Ectodermal cell (in vitro differentiated cells): Measurements from ENCODE around the gene SBK2.
"Not testable (repeated sequence)": the region's sequence is repeated elsewhere in the genome, so short reads cannot be mapped to it uniquely, and the experiment has no call there.

Source experiments
- H3K27ac ChIP-seq: 2 replicates; pipeline ENCODE4 v1.7.0; 2013; ENCODE audit warnings: mild to moderate bottlenecking, low read depth, low read length; ENCODE audit not compliant: insufficient read depth, poor library complexity, severe bottlenecking
- H3K27me3 ChIP-seq: 2 replicates; pipeline ENCODE4 v1.7.0; 2013; ENCODE audit warnings: mild to moderate bottlenecking, low read length; ENCODE audit not compliant: insufficient read depth, control insufficient read depth, poor library complexity, severe bottlenecking
- H3K36me3 ChIP-seq: one replicate; pipeline ENCODE4 v1.7.0; 2013; ENCODE audit warnings: low read length; ENCODE audit not compliant: control insufficient read depth, insufficient read depth
- H3K4me1 ChIP-seq: one replicate; pipeline ENCODE4 v1.7.0; 2013; ENCODE audit warnings: low read length; ENCODE audit not compliant: control insufficient read depth, insufficient read depth
- H3K4me3 ChIP-seq: 2 replicates; pipeline ENCODE4 v1.7.0; 2013; ENCODE audit warnings: low read depth, low read length, control low read depth; ENCODE audit not compliant: insufficient read depth
- H3K9me3 ChIP-seq: 2 replicates; pipeline ENCODE4 v1.7.0; 2013; ENCODE audit warnings: mild to moderate bottlenecking, low read length, moderate library complexity; ENCODE audit not compliant: control insufficient read depth
- WGBS, 2 experiments: methylation state at CpG; one replicate each; pipeline ENCODE4 v1.1.7; 2013; ENCODE audit warnings: missing lambda C conversion rate in 2 of 2; 5-methylcytosine and 5-hydroxymethylcytosine counted together

Gene SBK2

DNA sequence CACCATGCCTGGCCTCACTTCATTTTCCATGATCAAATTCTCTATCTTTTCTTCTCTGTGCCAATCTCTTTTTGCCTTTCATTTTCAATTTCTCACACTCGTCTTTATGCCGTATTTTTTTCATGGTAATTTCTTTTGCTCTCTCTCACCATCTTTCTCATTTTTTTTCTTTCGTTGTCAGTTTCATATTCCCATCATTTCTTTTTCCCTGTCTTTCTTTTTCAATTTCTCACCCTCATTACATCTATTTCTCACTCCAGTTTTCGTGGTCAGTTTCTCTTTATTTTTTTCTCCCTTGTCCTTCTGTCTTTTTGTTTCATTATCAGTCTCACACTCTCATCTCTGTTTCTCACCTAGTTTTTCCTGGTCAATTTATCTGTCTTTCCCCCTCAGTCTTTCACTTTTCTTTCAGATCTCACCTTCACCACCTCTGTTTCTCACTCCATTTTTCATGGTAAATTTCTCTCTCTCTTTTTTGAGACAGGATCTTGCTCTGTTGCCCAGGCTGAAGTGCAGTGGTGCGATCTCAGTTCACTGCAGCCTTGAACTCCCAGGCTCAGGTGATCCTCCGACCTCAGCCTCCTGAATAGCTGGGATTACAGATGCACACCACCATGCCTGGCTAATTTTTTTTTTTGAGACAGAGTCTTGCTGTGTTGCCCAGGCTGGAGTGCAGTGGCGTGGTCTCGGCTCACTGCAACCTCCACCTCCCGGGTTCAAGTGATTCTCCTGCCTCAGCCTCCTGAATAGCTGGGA is 34.6 kb downstream of the SBK2 start:
- Histone ChIP-seq H3K4me1 (no peaks in the 10 kb centered on the region), H3K9me3 (no peaks in the 10 kb centered on the region), H3K36me3 (no peaks in the 10 kb centered on the region), H3K27ac (no peak overlapping the region), H3K4me3 (no peak overlapping the region), H3K27me3 (peaks cover 26% of the 10 kb centered on the region)
- WGBS, 2 experiments: 92 to 94% methylated on average over 9 of the region's 9 CpGs

DNA sequence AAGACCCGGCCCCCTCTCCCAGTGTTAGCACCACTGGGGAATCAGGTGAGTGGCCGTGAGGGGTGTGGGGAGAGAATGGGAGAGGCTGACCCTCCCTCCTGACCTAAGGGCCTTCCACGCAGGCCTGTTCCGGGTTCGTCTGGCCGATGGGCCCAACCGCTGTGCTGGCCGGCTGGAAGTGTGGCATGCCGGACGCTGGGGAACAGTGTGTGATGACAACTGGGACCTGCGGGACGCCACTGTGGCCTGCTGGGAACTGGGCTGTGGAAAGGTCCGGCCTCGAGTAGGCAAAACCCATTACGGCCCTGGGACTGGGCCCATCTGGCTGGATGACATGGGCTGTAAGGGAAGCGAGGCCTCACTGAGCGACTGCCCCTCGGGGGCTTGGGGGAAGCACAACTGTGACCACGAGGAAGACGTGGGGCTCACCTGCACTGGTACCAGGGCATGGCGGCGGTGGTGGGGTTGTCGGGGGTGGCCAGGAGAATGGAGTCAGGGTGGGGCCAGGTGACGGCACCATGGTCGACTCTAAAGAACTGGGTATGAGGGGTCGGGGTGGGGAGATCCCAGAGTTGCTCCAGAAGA is 36.5 kb downstream of the SBK2 start:
- Histone ChIP-seq H3K27me3 (peaks cover 26% of the 10 kb centered on the region), H3K4me1 (no peaks in the 10 kb centered on the region), H3K9me3 (no peaks in the 10 kb centered on the region), H3K4me3 (no peak overlapping the region), H3K27ac (no peak overlapping the region), H3K36me3 (no peaks in the 10 kb centered on the region)
- WGBS, 2 experiments: 94 to 95% methylated on average over 26 of the region's 26 CpGs

DNA sequence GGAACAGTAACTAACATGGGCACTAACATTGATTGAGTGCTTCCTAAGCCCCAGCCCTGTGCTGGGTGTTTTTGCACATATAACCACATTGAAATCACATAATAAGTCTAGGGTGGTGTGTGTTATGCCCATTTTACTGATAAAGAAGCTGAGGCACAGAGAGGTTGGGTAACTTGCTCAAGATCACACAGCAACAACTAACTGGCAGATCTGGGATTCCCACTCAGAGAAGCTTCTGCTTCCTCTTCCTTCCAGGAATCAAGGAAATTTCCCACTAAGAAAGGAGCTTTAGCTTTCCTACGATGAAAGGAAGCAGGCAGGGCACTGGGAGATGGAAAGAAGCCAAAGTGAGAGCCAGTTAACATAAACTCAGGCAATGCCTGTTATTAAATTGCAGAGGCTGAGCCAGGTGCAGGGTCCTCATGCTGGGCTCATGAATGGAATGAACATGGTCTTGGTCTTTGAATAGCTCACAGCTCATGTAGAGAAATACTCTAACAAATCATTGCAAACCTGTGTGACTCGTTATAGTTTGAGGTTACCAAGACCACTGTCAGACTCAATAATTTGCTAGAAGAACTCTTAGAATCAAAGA is 38.6 kb downstream of the SBK2 start:
- Histone ChIP-seq H3K4me3 (no peak overlapping the region), H3K36me3 (no peaks in the 10 kb centered on the region), H3K9me3 (no peaks in the 10 kb centered on the region), H3K4me1 (no peaks in the 10 kb centered on the region), H3K27ac (no peak overlapping the region), H3K27me3 (peaks cover 14% of the 10 kb centered on the region)
- 85 to 90% methylated on average over 2 of the region's 2 CpGs for WGBS, 2 experiments

DNA sequence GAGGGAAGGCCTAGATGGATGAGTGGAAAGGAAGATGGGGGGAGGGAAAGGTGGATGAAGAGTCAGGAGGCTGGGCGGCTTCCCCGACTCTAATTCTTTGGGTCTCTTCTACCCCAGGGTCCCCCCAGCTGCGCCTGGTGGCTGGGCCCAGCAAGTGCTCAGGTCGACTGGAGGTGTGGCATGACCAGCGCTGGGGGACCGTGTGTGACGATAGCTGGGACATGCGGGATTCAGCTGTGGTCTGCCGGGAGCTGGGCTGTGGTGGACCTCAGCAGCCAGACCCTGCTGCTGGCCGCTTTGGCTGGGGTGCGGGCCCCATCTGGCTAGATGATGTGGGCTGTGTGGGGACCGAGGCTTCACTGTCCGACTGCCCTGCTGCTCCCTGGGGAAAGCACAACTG is 39.2 kb downstream of the SBK2 start:
- H3K4me3 ChIP-seq: no peak overlapping the region
- peaks cover 8% of the 10 kb centered on the region for H3K27me3 ChIP-seq
- H3K27ac ChIP-seq: no peak overlapping the region
- WGBS, 2 experiments: 88 to 89% methylated on average over 13 of the region's 13 CpGs
- H3K9me3 ChIP-seq: no peaks in the 10 kb centered on the region
- H3K4me1 ChIP-seq: no peaks in the 10 kb centered on the region
- H3K36me3 ChIP-seq: no peaks in the 10 kb centered on the region

DNA sequence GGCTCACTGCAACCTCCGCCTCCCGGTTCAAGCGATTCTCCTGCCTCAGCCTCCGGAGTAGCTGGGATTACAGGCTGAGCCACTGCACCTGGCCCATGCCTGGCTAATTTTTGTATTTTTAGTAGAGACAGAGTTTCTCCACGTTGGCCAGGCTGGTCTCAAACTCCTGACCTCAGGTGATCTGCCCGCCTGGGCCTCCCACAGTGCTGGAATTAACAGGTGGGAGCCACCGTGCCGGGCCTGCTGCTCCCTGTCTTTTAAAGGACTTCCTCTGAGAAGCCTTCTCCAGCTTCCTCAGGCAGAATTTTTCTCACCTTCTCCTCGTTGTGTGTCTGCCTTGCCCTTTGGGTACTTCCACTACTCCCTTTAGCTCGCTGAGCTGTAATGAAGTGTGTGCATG is 40.1 kb downstream of the SBK2 start:
- H3K36me3 ChIP-seq, H3K27ac ChIP-seq, H3K27me3 ChIP-seq, H3K9me3 ChIP-seq, H3K4me1 ChIP-seq, H3K4me3 ChIP-seq: not testable (repeated sequence)
- 80 to 82% methylated on average over 10 of the region's 10 CpGs for WGBS, 2 experiments

DNA sequence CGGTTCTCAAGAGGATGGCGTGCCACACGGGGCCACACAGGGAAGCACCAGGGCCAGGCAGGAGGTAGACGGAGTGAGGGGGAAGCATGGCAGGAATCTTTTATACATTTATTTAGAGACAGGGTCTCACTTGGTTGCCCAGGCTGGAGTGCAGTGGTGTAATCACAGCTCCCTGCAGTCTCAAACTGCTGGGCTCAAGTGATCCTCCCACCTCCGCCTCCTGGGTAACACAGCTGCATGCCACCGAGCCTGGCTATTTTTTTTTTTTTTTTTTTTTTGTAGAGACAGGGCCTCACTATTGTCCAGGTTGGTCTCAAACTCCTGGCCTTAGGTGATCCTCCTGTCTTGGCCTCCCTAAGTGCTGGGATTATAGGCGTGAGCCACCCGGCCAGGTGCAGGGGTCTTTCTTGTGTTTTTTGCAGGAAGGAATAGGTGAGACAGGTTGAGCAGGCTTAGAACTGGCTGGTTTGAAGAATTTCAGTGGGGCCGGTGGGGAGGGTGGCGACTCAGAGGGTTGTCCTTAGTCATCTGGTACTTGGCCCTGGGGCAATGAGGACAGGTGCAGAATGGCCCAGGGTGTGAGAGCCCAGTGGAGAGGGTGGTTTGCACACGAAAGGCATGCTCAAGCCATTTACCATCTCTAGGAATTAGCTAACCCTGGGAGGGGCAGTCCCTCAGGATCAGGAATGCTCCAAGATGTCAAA is 41.1 kb downstream of the SBK2 start:
- Histone ChIP-seq H3K27ac (no peak overlapping the region), H3K27me3 (no peaks in the 10 kb centered on the region), H3K36me3 (no peaks in the 10 kb centered on the region), H3K9me3 (no peaks in the 10 kb centered on the region), H3K4me3 (no peak overlapping the region), H3K4me1 (no peaks in the 10 kb centered on the region)
- 75 to 76% methylated on average over 11 of the region's 11 CpGs for WGBS, 2 experiments

DNA sequence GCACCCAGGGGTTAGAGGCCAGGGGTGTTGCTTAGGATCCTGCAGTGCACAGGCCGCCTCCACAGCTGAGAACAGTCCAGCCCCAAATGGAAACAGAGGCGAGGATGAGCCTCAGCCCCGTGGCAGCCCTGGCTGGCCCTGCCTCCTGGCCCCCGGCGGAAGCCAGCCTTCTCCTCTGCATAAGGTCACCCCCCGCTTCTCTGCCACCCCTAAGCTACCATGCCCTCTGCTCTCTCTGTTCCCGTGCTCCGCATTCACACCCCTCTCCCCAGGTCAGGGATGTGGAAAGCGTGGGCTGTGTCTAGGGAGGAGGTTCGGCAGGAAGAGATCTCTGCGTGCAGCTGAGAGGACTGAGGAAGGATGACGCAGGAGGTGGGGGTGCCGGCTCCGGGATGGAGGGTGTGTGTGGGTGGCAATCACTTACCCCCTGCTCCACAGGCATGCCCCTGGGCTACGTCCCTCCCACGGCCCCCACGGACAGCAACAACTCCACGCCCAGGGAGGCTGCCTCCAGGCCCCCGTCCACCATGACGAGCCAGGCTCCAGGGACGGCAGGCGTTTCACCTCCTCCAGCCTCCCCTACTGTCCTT is 42.7 kb downstream of the SBK2 start:
- Histone ChIP-seq H3K4me3 (no peak overlapping the region), H3K27me3 (no peaks in the 10 kb centered on the region), H3K27ac (no peak overlapping the region), H3K9me3 (no peaks in the 10 kb centered on the region), H3K36me3 (no peaks in the 10 kb centered on the region), H3K4me1 (peaks cover 4% of the 10 kb centered on the region)
- WGBS, 2 experiments: 81 to 83% methylated on average over 22 of the region's 22 CpGs

DNA sequence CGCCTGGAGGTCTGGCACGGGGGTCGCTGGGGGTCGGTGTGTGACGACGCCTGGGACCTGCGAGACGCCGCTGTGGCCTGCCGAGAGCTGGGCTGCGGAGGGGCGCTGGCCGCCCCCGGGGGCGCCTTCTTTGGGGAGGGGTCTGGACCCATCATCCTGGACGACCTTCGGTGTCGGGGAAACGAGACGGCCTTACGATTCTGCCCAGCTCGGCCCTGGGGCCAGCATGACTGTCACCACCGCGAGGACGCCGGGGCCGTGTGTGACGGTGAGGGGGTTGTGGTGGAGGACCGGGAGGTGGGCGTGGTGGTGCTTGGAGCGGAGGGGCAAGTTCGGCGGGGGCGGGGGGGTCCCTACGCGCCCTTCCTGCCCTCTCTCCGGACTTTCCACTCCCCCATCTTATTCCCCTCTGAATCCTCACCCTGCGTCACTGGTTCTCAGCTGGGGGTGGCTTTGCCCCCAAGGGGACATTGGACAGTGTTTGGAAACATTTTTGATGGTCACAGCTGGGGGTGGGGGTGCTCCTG is 43.2 kb downstream of the SBK2 start:
- no peaks in the 10 kb centered on the region for H3K27me3 ChIP-seq
- 89 to 92% methylated on average over 33 to 36 of the region's 38 CpGs for WGBS, 2 experiments
- H3K4me3 ChIP-seq: no peak overlapping the region
- H3K9me3 ChIP-seq: no peaks in the 10 kb centered on the region
- H3K4me1 ChIP-seq: peaks cover 8% of the 10 kb centered on the region
- H3K36me3 ChIP-seq: no peaks in the 10 kb centered on the region
- H3K27ac ChIP-seq: no peak overlapping the region

DNA sequence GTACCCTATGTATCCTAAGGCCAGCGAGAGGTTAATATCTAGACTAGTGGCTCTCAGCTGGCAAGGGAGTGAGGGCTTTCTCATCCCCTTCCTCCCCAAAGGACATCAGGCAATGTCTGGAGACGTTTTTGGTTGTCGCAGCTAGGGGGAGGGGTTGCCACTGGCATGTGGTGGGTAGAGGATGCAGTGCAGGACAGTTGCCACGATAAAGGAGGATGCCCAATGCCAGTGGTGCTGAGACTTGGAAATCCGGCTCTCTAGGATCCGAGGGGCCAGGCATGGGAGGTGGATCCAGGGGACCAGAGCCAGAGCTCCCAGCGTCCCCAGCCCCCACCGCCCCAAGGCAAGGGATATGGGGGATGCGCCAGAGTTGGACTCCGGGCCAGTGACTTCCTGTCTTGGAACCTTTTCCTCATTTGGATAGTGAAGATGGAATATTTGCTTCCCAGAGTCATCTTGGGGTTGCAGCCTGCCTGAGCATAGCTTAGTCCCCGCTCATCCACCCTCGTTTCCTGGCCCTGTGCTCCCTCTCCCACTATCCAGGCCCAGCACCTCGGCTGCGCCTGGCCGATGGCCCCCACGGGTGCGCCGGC is 43.8 kb downstream of the SBK2 start:
- WGBS, 2 experiments: 87 to 88% methylated on average over 18 of the region's 18 CpGs

More for the DNA sequence above, 43.8 kb downstream of the SBK2 start:
- Histone ChIP-seq H3K4me1 (peaks cover 12% of the 10 kb centered on the region), H3K27me3 (no peaks in the 10 kb centered on the region), H3K4me3 (no peak overlapping the region), H3K27ac (no peak overlapping the region), H3K36me3 (no peaks in the 10 kb centered on the region), H3K9me3 (no peaks in the 10 kb centered on the region)
